ENCODE measurements around the gene GASK1A.

The GASK1A gene

DNA sequence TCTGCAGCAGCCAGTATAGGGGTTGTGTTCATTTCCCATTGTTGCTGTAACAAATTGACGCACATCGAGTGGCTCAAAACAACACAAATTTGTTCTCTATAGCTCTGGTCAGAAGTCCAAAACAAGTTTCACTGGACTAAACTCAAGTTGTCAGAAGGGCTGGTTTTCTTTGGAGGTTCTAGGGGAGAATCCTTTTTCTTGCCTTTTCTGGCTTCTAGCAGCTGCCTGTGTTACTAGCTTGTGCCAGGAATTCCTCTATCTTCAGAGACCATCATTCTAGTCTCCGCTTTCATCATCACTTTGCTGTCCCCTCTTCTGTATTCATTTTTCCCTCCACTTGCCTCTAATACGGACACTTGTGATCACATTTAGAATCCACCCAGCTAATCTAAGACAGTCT, 20.5 kb downstream of the GASK1A start:
- POLR2A ChIA-PET = no interaction called here
- CTCF ChIA-PET = no interaction called here
- DNase-seq (ENCODE audit: extremely low spot score) = no peak
- TF ChIP-seq, protein P1, sequence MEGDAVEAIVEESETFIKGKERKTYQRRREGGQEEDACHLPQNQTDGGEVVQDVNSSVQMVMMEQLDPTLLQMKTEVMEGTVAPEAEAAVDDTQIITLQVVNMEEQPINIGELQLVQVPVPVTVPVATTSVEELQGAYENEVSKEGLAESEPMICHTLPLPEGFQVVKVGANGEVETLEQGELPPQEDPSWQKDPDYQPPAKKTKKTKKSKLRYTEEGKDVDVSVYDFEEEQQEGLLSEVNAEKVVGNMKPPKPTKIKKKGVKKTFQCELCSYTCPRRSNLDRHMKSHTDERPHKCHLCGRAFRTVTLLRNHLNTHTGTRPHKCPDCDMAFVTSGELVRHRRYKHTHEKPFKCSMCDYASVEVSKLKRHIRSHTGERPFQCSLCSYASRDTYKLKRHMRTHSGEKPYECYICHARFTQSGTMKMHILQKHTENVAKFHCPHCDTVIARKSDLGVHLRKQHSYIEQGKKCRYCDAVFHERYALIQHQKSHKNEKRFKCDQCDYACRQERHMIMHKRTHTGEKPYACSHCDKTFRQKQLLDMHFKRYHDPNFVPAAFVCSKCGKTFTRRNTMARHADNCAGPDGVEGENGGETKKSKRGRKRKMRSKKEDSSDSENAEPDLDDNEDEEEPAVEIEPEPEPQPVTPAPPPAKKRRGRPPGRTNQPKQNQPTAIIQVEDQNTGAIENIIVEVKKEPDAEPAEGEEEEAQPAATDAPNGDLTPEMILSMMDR (IDR thresholded peaks at IDR 0.05; ENCODE audit: control extremely low read depth, extremely low read depth, low read depth, missing control alignments) = no peak

DNA sequence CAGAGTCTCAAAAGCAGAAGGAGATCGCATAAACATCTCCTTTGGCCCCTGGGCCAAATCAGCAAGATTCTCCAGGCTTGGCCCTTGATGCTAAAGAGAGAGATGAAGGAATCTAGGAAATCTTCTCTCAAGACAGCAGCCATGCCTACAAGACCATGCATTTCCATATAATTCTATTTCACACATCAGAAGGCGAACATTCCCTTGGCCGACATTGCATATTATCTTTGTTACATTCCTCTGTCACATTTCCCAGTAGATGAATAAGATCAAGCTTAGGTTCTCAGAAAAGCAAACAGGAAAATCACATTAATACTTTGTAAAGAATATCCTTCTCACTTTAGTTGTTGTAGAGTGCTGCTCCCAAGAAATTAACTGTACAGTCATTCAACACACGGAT, 21.3 kb downstream of the GASK1A start:
- TF ChIP-seq, protein P1 (IDR thresholded peaks at IDR 0.05; ENCODE audit: control extremely low read depth, extremely low read depth, low read depth, missing control alignments) = no peak
- ChIA-PET POLR2A (no interaction called here), CTCF (no interaction called here)
- DNase-seq (ENCODE audit: extremely low spot score) = no peak

DNA sequence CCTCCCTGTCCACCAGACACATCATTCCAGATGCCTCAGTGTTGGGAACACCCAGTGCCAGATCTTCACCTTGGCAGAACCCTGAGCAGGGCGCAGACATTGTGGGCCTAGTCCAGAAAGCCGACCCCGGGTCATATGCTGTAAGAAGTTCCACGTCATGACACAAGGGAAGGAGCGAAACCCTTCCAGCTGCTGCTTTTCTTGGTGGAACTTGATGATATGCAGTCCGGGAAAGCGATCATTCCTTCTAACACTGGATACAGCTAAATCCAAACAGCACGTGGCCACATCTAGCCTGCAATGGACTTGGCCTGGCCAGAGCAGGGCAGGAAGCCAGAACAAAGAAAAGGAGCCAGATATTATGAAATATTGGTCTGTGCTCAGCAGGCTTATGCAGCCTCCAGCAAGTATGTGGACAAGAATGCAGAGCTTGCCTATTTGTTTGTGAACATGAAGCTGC, 22.0 kb downstream of the GASK1A start:
- no peak for DNase-seq (ENCODE audit: extremely low spot score)
- TF ChIP-seq, protein P1 (IDR thresholded peaks at IDR 0.05; ENCODE audit: control extremely low read depth, extremely low read depth, low read depth, missing control alignments) = no peak
- ChIA-PET POLR2A (no interaction called here), CTCF (no interaction called here)

DNA sequence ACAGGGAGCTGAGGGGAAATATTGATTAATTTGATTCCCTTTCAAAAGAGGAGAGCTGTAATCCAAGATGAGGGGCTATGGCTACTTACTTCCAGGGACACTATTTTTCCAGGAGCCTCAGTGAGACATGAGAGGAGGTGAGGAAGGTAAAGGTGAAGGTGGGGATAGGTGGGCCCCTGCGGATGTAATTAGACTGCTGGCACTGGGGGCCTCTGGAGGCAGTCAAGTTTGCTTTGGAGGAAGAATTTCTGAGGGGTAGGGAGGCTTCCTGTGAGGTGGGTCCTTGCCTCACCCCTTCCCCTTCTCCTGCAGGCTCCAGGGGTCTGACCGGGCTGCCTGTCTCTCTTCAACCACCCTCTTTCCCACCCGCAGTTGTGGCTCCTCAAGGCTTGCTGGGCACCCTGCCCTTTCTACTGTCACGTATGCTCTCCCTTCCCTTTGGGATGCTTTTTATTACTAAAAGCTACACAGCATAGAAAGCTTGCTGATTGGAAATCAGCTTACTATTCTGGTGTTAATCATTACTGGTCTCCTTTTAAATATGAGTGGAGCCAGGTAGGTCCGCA, 22.5 kb downstream of the GASK1A start:
- POLR2A ChIA-PET = no interaction called here
- DNase-seq (ENCODE audit: extremely low spot score) = no peak
- CTCF ChIA-PET = no interaction called here
- TF ChIP-seq, protein P1 (IDR thresholded peaks at IDR 0.05; ENCODE audit: control extremely low read depth, extremely low read depth, low read depth, missing control alignments) = no peak

DNA sequence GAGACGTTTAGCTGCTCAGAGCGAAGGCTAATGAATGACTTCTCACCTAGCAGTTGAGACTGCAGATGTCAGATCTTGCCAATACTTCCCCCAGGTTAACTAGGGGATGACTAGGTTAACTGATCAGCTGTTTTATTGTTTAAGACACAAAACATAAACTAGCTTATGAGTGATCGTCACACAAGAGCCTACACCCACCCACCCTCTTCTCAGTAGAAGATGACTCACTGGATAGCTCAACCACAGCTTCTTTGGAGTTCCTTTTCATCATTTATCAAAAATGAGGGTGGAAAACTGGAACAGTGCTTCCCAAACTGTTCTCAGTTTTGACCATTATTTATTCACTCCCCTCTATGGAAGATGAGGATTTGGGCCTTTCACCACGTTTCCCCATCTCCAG, 25.2 kb downstream of the GASK1A start:
- POLR2A ChIA-PET = no interaction called here
- CTCF ChIA-PET = no interaction called here

DNA sequence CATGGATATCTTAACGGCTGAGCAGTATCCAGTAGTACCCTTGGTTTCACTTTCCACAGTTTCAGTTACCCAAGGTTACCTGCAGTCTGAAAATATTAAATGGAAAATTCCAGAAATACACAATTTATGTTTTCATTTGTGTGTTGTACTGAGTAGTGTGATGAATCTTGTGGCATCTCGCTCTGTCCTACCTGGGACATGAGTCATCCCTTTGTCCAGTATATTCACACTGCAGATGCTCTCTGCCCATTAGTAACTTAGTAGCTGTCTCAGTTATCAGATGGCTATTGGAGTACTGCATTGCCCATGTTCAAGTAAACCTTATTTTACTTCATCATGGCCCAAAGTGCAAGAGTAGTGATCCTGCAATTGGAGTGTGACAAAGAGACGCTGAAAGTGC, 26.1 kb downstream of the GASK1A start:
- ChIA-PET POLR2A (no interaction called here), CTCF (no interaction called here)
- DNase-seq (ENCODE audit: extremely low spot score) = no peak
- TF ChIP-seq, protein P1 (IDR thresholded peaks at IDR 0.05; ENCODE audit: control extremely low read depth, extremely low read depth, low read depth, missing control alignments) = no peak

More for the DNA sequence above, 25.2 kb downstream of the GASK1A start:
- no peak for DNase-seq (ENCODE audit: extremely low spot score)
- TF ChIP-seq, protein P1 (IDR thresholded peaks at IDR 0.05; ENCODE audit: control extremely low read depth, extremely low read depth, low read depth, missing control alignments) = no peak

DNA sequence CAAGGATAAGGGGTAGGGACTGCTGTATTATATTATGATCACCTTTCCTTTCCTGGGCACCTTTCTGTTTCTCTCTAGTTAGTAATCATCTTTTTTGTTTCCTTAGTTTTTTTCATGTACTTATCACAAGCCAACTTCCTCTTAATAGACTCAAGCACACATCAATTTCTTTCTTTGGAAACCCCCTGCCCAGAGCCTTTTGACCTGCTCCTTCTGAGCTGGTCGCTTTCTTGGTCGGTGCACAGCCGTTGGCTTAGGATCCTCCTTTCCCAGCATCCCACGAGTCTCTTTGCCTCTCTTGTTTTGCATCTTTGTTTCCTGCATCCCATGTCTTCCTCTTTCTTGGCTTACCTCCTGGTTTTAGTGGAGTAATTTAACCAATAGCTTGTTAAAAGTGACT, 26.9 kb downstream of the GASK1A start:
- TF ChIP-seq, protein P1 (IDR thresholded peaks at IDR 0.05; ENCODE audit: control extremely low read depth, extremely low read depth, low read depth, missing control alignments) = no peak
- no peak for DNase-seq (ENCODE audit: extremely low spot score)
- CTCF ChIA-PET = no interaction called here
- POLR2A ChIA-PET = no interaction called here

All from GM10248 (cell line).